WTC11 (cell line): ENCODE data around the gene CENPT. TPM values are rescaled to one million over a fixed set of nuclear protein-coding genes. Genes with fewer than 3 reads are reported as not detected.
A peak's percentile ranks its signal among the peaks of the same experiment; 100 is the strongest.

ENCODE experiments used
- AFF4 ChIP-seq: sonication (generic); formaldehyde crosslinking; IDR thresholded peaks from 2 replicates; pipeline ENCODE4 v1.8.1; 2023; ENCODE audit warnings: mild to moderate bottlenecking, missing genetic modification reagents, borderline replicate concordance
- ATF1 ChIP-seq: sonication (generic); formaldehyde crosslinking; IDR thresholded peaks from 2 replicates; pipeline ENCODE4 v1.8.1; 2023; ENCODE audit warnings: mild to moderate bottlenecking, moderate library complexity, missing genetic modification reagents
- ATF2 ChIP-seq: sonication (generic); formaldehyde crosslinking; IDR thresholded peaks from 2 replicates; pipeline ENCODE4 v1.8.1; 2022; ENCODE audit warnings: low read depth, missing genetic modification reagents, borderline replicate concordance
- E2F4 ChIP-seq: sonication (generic); formaldehyde crosslinking; IDR thresholded peaks from 2 replicates; pipeline ENCODE4 v1.8.1; 2022; ENCODE audit warnings: low read depth, mild to moderate bottlenecking, moderate library complexity, missing genetic modification reagents, borderline replicate concordance
- EMX1 ChIP-seq: fragments of 250-450 bp; sonication (Bioruptor Pico); IDR thresholded peaks from 2 replicates; pipeline ENCODE4 v1.8.0; 2021; ENCODE audit warnings: mild to moderate bottlenecking
- FOXJ3 ChIP-seq: sonication (generic); formaldehyde crosslinking; IDR thresholded peaks from 2 replicates; pipeline ENCODE4 v1.9.0; 2021; ENCODE audit warnings: missing genetic modification reagents, mild to moderate bottlenecking, borderline replicate concordance
- FOXP1 ChIP-seq: sonication (generic); formaldehyde crosslinking; IDR thresholded peaks from 2 replicates; pipeline ENCODE4 v1.8.0; 2022; ENCODE audit warnings: missing genetic modification reagents, mild to moderate bottlenecking, moderate library complexity, borderline replicate concordance
- HMGXB4 ChIP-seq: sonication (generic); formaldehyde crosslinking; IDR thresholded peaks from 2 replicates; pipeline ENCODE4 v1.8.1; 2023; ENCODE audit warnings: mild to moderate bottlenecking, moderate library complexity, missing genetic modification reagents
- IRF1 ChIP-seq: sonication (generic); formaldehyde crosslinking; IDR thresholded peaks from 2 replicates; pipeline ENCODE4 v1.8.0; 2023; ENCODE audit warnings: missing genetic modification reagents
- IRF2 ChIP-seq: sonication (generic); formaldehyde crosslinking; IDR thresholded peaks from 2 replicates; pipeline ENCODE4 v1.8.0; 2022; ENCODE audit warnings: low read depth, missing genetic modification reagents, borderline replicate concordance
- JAZF1 ChIP-seq: fragments of 250-450 bp; sonication (Bioruptor Pico); IDR thresholded peaks from 2 replicates; pipeline ENCODE4 v1.9.0; 2021; ENCODE audit warnings: moderate library complexity, mild to moderate bottlenecking, inconsistent platforms
- MAX ChIP-seq: sonication (generic); formaldehyde crosslinking; IDR thresholded peaks from 2 replicates; pipeline ENCODE4 v1.8.0; 2022; ENCODE audit warnings: mild to moderate bottlenecking, missing genetic modification reagents
- MLX ChIP-seq: sonication (generic); formaldehyde crosslinking; IDR thresholded peaks from 2 replicates; pipeline ENCODE4 v1.8.1; 2023; ENCODE audit warnings: mild to moderate bottlenecking, missing genetic modification reagents, moderate library complexity
- NR2C2 ChIP-seq: sonication (generic); formaldehyde crosslinking; IDR thresholded peaks from 2 replicates; pipeline ENCODE4 v1.8.0; 2022; ENCODE audit warnings: mild to moderate bottlenecking, missing genetic modification reagents
- SP1 ChIP-seq: sonication (generic); formaldehyde crosslinking; conservative IDR thresholded peaks from 2 replicates; pipeline ENCODE4 v1.8.1; 2022; ENCODE audit warnings: missing genetic modification reagents
- TEAD1 ChIP-seq: sonication (generic); formaldehyde crosslinking; IDR thresholded peaks from 2 replicates; pipeline ENCODE4 v1.8.0; 2022; ENCODE audit warnings: mild to moderate bottlenecking, missing genetic modification reagents
- USF2 ChIP-seq: sonication (generic); formaldehyde crosslinking; IDR thresholded peaks from 2 replicates; pipeline ENCODE4 v1.8.1; 2023; ENCODE audit warnings: mild to moderate bottlenecking, missing genetic modification reagents, moderate library complexity
- ZNF138 ChIP-seq: sonication (generic); formaldehyde crosslinking; conservative IDR thresholded peaks from 2 replicates; pipeline ENCODE4 v1.8.1; 2022; ENCODE audit warnings: mild to moderate bottlenecking, moderate library complexity, missing genetic modification reagents
- ZNF219 ChIP-seq: sonication (generic); formaldehyde crosslinking; IDR thresholded peaks from 2 replicates; pipeline ENCODE4 v1.8.0; 2023; ENCODE audit warnings: missing genetic modification reagents, mild to moderate bottlenecking, borderline replicate concordance
- ZNF281 ChIP-seq: sonication (generic); formaldehyde crosslinking; IDR thresholded peaks from 2 replicates; pipeline ENCODE4 v1.8.0; 2023; ENCODE audit warnings: mild to moderate bottlenecking, missing genetic modification reagents
- ZNF671 ChIP-seq: fragments of 250-450 bp; sonication (Bioruptor Pico); IDR thresholded peaks from 2 replicates; pipeline ENCODE4 v1.8.0; 2021; ENCODE audit warnings: mild to moderate bottlenecking
- total RNA-seq: library from RNA; stranded (reverse); gene quantifications from 3 replicates; pipeline ENCODE4 v1.2.3, GENCODE V29; 2021

The CENPT gene
- total RNA-seq, 1 experiment from 2014 or later = 58.3 TPM

- TF ChIP-seq ATF2 = no peak
- TF ChIP-seq JAZF1 (CRISPR knock-in tag) = no peak
- 0 out of 2 replicates have a peak, but pooled peaks have one; percentile 69 for TF ChIP-seq IRF2
- 0 out of 2 replicates have a peak, but pooled peaks have one; percentile 92 for TF ChIP-seq EMX1 (CRISPR knock-in tag)
- TF ChIP-seq FOXJ3 (CRISPR knock-in tag) = 0 out of 2 replicates have a peak, but pooled peaks have one; percentile 24
- no peak for TF ChIP-seq NR2C2
- TF ChIP-seq MAX (CRISPR knock-in tag) = peak; percentile 57; the same call in 1 of the 2 replicates
- TF ChIP-seq ZNF138 (CRISPR knock-in tag) = no peak
- peak; percentile 61; the same call in 1 of the 2 replicates for TF ChIP-seq TEAD1 (CRISPR knock-in tag)
- TF ChIP-seq MLX (CRISPR knock-in tag) = peak; percentile 61; the same call in 1 of the 2 replicates
- TF ChIP-seq ZNF671 (CRISPR knock-in tag) = peak; percentile 76
- TF ChIP-seq ZNF281 (CRISPR knock-in tag) = 0 out of 2 replicates have a peak, but pooled peaks have one; percentile 38
- peak; percentile 89 for TF ChIP-seq SP1
- TF ChIP-seq HMGXB4 = peak; percentile 73; the same call in 1 of the 2 replicates
- TF ChIP-seq USF2 (CRISPR knock-in tag) = no peak
- peak; percentile 96 for TF ChIP-seq FOXP1 (CRISPR knock-in tag)
- peak; percentile 52; the same call in 1 of the 2 replicates for TF ChIP-seq ATF1 (CRISPR knock-in tag)
- no peak for TF ChIP-seq AFF4
- 0 out of 2 replicates have a peak, but pooled peaks have one; percentile 62 for TF ChIP-seq ZNF219 (CRISPR knock-in tag)
- TF ChIP-seq IRF1 (CRISPR knock-in tag) = peak; percentile 65; the same call in 1 of the 2 replicates
- peak; percentile 84; the same call in 1 of the 2 replicates for TF ChIP-seq E2F4 (CRISPR knock-in tag)
Observed at GRCh38 chr16:67872631-67873434, 25.3 kb upstream of the CENPT start, which contains the start of gene EDC4 (continued).
